K562 (cell line): ENCODE results near the gene COX14. TPM values are rescaled to one million over a fixed set of nuclear protein-coding genes. Genes with fewer than 3 reads are reported as not detected.
A peak's percentile ranks its signal among the peaks of the same experiment; 100 is the strongest.

ENCODE experiments used
- CREB3L1 ChIP-seq: fragments of 450-650 bp; IDR thresholded peaks from 2 replicates; pipeline ENCODE4 v1.6.1; 2014; ENCODE audit warnings: low read depth, mild to moderate bottlenecking, moderate library complexity, borderline replicate concordance
- CXXC5 ChIP-seq: fragments of 250-450 bp; sonication (Bioruptor Pico); IDR thresholded peaks from 2 replicates; pipeline ENCODE4 v1.8.0; 2022; ENCODE audit warnings: inconsistent platforms, mild to moderate bottlenecking, moderate library complexity
- GABPB1 ChIP-seq: sonication (generic); formaldehyde crosslinking; IDR thresholded peaks from 2 replicates; pipeline ENCODE4 v1.8.0; 2022; ENCODE audit warnings: mild to moderate bottlenecking, missing genetic modification reagents
- HNRNPK ChIP-seq: fragments of 200-400 bp; formaldehyde crosslinking; IDR thresholded peaks from one replicate; pipeline ENCODE4 v1.6.1; 2018; ENCODE audit warnings: mild to moderate bottlenecking, low read depth, low read length; ENCODE audit not compliant: poor library complexity, severe bottlenecking
- MTA1 ChIP-seq: fragments of 450-650 bp; IDR thresholded peaks from 2 replicates; pipeline ENCODE4 v1.6.1; 2017; ENCODE audit warnings: borderline replicate concordance
- MTA3 ChIP-seq: fragments of 450-650 bp; formaldehyde crosslinking; IDR thresholded peaks from 2 replicates; pipeline ENCODE4 v1.6.1; 2017; ENCODE audit warnings: mild to moderate bottlenecking, borderline replicate concordance
- NONO ChIP-seq, 2 experiments: fragments of 200-400 bp in 1 of 2; fragments of 450-650 bp in 1 of 2; formaldehyde crosslinking in 1 of 2; IDR thresholded peaks; 2 replicates each; pipeline ENCODE4 v1.6.1; 2017; ENCODE audit warnings: low read depth in 2 of 2, mild to moderate bottlenecking in 2 of 2, moderate library complexity in 2 of 2, low read length in 1 of 2
- NUFIP1 ChIP-seq: fragments of 450-650 bp; IDR thresholded peaks from 2 replicates; pipeline ENCODE4 v1.6.1; 2018; ENCODE audit not compliant: partially characterized antibody
- SUPT5H ChIP-seq: fragments of 450-650 bp; IDR thresholded peaks from 2 replicates; pipeline ENCODE4 v1.6.1; 2016
- TEAD1 ChIP-seq, 2 experiments: fragments of 450-650 bp in 1 of 2; sonication (generic) in 1 of 2; formaldehyde crosslinking; IDR thresholded peaks; 2 replicates each; pipeline versions ENCODE4 v1.4.0 to v1.8.0; 2020 to 2022; ENCODE audit warnings: mild to moderate bottlenecking in 2 of 2, missing genetic modification reagents in 1 of 2
- ZNF583 ChIP-seq: fragments of 250-450 bp; sonication (Bioruptor Pico); IDR thresholded peaks from 2 replicates; pipeline ENCODE4 v1.4.0; 2020
- ZNF717 ChIP-seq: fragments of 250-450 bp; sonication (Bioruptor Pico); IDR thresholded peaks from 2 replicates; pipeline ENCODE4 v1.5.0; 2021
- polyA plus RNA-seq, 8 experiments: library from polyadenylated mRNA; depleted of rRNA in 4 of 8; stranded (reverse) in 5 of 8; unstranded in 3 of 8; fragments of >200 nt; fragmentation: Nextera tagmentation in 2 of 8; fragmentation: Illumina TruSeq in 1 of 8; extraction: Ambion mirVana in 2 of 8; extraction: Trizol in 1 of 8; gene quantifications; 2 replicates each; pipeline versions ENCODE4 v1.2.1 to v1.2.3, GENCODE V29; 2011 to 2014; ENCODE audit warnings: inconsistent platforms in 1 of 8, missing spikeins in 1 of 8
- total RNA-seq, 7 experiments: library from RNA; depleted of rRNA in 6 of 7; stranded (reverse); fragments of >200 nt in 6 of 7; fragmentation: Illumina TruSeq in 2 of 7; extraction: Trizol in 2 of 7; gene quantifications; 2 replicates each; pipeline versions ENCODE4 v1.2.1 to v1.2.3, GENCODE V29; 2011 to 2021; ENCODE audit warnings: low replicate concordance in 1 of 7
- TF ChIP-seq, protein P1 (sequence below), 2 experiments: fragments of 450-650 bp; IDR thresholded peaks; 2 replicates each; pipeline ENCODE4 v1.6.1; 2018; ENCODE audit warnings: mild to moderate bottlenecking in 2 of 2, low read depth in 1 of 2; ENCODE audit not compliant: partially characterized antibody in 2 of 2
- TF ChIP-seq, protein P2 (sequence below): IDR thresholded peaks from 2 replicates; pipeline ENCODE4 v1.6.1; 2012; ENCODE audit warnings: low read depth, low read length, improper control_type of control experiment, borderline replicate concordance
- TF ChIP-seq, protein P3 (sequence below): fragments of 250-450 bp; sonication (Bioruptor Pico); IDR thresholded peaks from 2 replicates; pipeline ENCODE4 v1.8.0; 2021; ENCODE audit warnings: mild to moderate bottlenecking, moderate library complexity

COX14 gene
- total and polyA plus RNA-seq, 9 of the 15 experiments (the other 6 are each of a cell fraction or from before 2014, with no cell fraction given), result 44.4 to 269 (median 53.4) TPM

GRCh38 chr12:50084775-50085614 is 27.0 kb upstream of the COX14 start, which contains the start of gene SMARCD1 (continued):
- TF ChIP-seq CREB3L1, result peak; percentile 82; the same call in 1 of the 2 replicates
- TF ChIP-seq SUPT5H, result peak; percentile 48; the same call in 1 of the 2 replicates
- TF ChIP-seq NONO (IDR thresholded peaks at IDR 0.05; ENCODE audit: low read depth in 2 of 2, low read length in 1 of 2), result peak; percentile 18 to 67; a peak in 1 of 4 replicates
- TF ChIP-seq ZNF717 (CRISPR knock-in tag), result no peak
- TF ChIP-seq NUFIP1, result peak; percentile 48
- TF ChIP-seq, protein P1, sequence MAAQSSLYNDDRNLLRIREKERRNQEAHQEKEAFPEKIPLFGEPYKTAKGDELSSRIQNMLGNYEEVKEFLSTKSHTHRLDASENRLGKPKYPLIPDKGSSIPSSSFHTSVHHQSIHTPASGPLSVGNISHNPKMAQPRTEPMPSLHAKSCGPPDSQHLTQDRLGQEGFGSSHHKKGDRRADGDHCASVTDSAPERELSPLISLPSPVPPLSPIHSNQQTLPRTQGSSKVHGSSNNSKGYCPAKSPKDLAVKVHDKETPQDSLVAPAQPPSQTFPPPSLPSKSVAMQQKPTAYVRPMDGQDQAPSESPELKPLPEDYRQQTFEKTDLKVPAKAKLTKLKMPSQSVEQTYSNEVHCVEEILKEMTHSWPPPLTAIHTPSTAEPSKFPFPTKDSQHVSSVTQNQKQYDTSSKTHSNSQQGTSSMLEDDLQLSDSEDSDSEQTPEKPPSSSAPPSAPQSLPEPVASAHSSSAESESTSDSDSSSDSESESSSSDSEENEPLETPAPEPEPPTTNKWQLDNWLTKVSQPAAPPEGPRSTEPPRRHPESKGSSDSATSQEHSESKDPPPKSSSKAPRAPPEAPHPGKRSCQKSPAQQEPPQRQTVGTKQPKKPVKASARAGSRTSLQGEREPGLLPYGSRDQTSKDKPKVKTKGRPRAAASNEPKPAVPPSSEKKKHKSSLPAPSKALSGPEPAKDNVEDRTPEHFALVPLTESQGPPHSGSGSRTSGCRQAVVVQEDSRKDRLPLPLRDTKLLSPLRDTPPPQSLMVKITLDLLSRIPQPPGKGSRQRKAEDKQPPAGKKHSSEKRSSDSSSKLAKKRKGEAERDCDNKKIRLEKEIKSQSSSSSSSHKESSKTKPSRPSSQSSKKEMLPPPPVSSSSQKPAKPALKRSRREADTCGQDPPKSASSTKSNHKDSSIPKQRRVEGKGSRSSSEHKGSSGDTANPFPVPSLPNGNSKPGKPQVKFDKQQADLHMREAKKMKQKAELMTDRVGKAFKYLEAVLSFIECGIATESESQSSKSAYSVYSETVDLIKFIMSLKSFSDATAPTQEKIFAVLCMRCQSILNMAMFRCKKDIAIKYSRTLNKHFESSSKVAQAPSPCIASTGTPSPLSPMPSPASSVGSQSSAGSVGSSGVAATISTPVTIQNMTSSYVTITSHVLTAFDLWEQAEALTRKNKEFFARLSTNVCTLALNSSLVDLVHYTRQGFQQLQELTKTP (IDR thresholded peaks at IDR 0.05; ENCODE audit: low read depth in 1 of 2, partially characterized antibody in 2 of 2), result peak in 1 of 2 experiments; percentile 35
- TF ChIP-seq MTA3, result peak; percentile 84
- TF ChIP-seq CXXC5, result peak; percentile 83
- TF ChIP-seq GABPB1 (CRISPR knock-in tag), result peak; percentile 72
- no peak for TF ChIP-seq ZNF583 (CRISPR knock-in tag)
- TF ChIP-seq, protein P2, sequence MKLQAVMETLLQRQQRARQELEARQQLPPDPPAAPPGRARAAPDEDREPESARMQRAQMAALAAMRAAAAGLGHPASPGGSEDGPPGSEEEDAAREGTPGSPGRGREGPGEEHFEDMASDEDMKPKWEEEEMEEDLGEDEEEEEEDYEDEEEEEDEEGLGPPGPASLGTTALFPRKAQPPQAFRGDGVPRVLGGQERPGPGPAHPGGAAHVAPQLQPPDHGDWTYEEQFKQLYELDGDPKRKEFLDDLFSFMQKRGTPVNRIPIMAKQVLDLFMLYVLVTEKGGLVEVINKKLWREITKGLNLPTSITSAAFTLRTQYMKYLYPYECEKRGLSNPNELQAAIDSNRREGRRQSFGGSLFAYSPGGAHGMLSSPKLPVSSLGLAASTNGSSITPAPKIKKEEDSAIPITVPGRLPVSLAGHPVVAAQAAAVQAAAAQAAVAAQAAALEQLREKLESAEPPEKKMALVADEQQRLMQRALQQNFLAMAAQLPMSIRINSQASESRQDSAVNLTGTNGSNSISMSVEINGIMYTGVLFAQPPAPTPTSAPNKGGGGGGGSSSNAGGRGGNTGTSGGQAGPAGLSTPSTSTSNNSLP, result 0 out of 2 replicates have a peak, but pooled peaks have one; percentile 22
- TF ChIP-seq, protein P3, sequence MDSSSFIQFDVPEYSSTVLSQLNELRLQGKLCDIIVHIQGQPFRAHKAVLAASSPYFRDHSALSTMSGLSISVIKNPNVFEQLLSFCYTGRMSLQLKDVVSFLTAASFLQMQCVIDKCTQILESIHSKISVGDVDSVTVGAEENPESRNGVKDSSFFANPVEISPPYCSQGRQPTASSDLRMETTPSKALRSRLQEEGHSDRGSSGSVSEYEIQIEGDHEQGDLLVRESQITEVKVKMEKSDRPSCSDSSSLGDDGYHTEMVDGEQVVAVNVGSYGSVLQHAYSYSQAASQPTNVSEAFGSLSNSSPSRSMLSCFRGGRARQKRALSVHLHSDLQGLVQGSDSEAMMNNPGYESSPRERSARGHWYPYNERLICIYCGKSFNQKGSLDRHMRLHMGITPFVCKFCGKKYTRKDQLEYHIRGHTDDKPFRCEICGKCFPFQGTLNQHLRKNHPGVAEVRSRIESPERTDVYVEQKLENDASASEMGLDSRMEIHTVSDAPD (CRISPR knock-in tag), result no peak
- peak in 1 of 2 experiments; percentile 26; a peak in 1 of 4 replicates for TF ChIP-seq TEAD1 (CRISPR knock-in tag; IDR thresholded peaks at IDR 0.05)
- no peak for TF ChIP-seq HNRNPK
- TF ChIP-seq MTA1, result 0 out of 2 replicates have a peak, but pooled peaks have one; percentile 38
